Measurements from ENCODE around the gene IGSF8. TPM values are rescaled to one million over a fixed set of nuclear protein-coding genes. Genes with fewer than 3 reads are reported as not detected.

Gene IGSF8
- total RNA-seq, 1 experiment from 2014 or later, result 18.8 TPM

DNA sequence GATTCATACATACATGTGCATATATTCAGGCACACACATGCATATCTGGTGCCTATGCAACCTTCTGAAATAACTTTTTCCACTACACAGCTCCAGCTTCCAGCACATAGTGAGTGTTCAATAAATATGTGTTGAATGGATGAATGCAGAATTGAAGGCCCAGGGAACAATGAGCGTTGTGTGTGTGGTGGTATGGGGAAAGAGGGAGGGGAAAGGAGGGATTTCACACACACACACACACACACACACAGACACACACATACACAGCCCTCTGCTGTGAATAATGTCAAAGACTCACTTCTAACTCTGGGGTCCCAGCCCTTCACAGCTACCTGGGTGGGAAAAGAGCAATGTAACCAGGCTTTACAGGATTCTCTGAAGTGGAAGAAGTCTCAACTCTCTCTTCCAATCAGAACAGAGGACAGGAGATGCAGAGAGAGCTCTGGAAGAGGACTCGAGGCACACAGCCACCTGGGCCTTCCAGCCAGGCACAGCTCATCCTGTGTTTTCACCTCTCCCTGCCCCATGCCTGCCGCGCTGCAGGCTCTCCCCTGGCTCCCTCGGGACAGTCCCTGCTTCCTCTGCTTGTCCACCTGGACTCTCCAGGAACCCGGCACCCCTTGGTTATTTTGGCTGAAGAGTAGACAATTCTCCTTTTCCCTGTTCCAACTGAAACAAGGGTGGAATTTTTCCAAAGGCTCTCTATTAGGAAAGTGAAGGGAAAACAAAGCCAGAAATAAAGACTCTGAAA is 5.4 kb upstream of the IGSF8 start:
- Histone ChIP-seq H3K36me3 (ENCODE audit: control insufficient read depth, insufficient read depth, low read length) (no peaks in the 10 kb centered on the region), H3K4me1 (ENCODE audit: control insufficient read depth, insufficient read depth, low read length) (no peaks in the 10 kb centered on the region; the same call in none of the 2 replicates), H3K27me3 (ENCODE audit: control insufficient read depth, insufficient read depth, low read length) (no peaks in the 10 kb centered on the region), H3K27ac (ENCODE audit: low read length) (no peak overlapping the region), H3K9me3 (ENCODE audit: control insufficient read depth, insufficient read depth, low read depth, low read length) (no peaks in the 10 kb centered on the region), H3K4me3 (ENCODE audit: low read depth in 2 of 2, low read length in 2 of 2) (no peak overlapping the region)
- TF ChIP-seq SIN3A (IDR thresholded peaks at IDR 0.05; ENCODE audit: borderline replicate concordance, insufficient read depth, low read depth, low read length), result no peak
- no peak for TF ChIP-seq TCF7L2 (IDR thresholded peaks at IDR 0.05; ENCODE audit: low read depth, low read length)
- no peak for TF ChIP-seq POLR2AphosphoS5 (IDR thresholded peaks at IDR 0.05; ENCODE audit: low read depth, low read length)
- no peak for TF ChIP-seq REST (IDR thresholded peaks at IDR 0.05; ENCODE audit: insufficient read depth in 1 of 2, low read depth in 2 of 2, low read length in 1 of 2)
- TF ChIP-seq, protein P1, sequence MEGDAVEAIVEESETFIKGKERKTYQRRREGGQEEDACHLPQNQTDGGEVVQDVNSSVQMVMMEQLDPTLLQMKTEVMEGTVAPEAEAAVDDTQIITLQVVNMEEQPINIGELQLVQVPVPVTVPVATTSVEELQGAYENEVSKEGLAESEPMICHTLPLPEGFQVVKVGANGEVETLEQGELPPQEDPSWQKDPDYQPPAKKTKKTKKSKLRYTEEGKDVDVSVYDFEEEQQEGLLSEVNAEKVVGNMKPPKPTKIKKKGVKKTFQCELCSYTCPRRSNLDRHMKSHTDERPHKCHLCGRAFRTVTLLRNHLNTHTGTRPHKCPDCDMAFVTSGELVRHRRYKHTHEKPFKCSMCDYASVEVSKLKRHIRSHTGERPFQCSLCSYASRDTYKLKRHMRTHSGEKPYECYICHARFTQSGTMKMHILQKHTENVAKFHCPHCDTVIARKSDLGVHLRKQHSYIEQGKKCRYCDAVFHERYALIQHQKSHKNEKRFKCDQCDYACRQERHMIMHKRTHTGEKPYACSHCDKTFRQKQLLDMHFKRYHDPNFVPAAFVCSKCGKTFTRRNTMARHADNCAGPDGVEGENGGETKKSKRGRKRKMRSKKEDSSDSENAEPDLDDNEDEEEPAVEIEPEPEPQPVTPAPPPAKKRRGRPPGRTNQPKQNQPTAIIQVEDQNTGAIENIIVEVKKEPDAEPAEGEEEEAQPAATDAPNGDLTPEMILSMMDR (IDR thresholded peaks at IDR 0.05), result no peak
- ATAC-seq (no peak), DNase-seq (ENCODE audit: low read depth, low spot score) (no peak)
- in situ Hi-C loops (cut with HindIII; ENCODE audit: low pct_unique_long_range_greater_than_20kb, low sequenced_read_pairs) (no loop called here), intact Hi-C loops (cut with micrococcal nuclease; ENCODE audit: unreplicated experiment) (loop anchor here (10.0 kb wide), 1 partner anchor 91 kb away; the partner anchor contains the start of gene CASQ1)
- BruUV-seq (replicated peaks), result no TSS peak
- ChIA-PET CTCF (interaction anchor here (0.8 to 1.2 kb wide), 2 partner anchors 116 to 273 kb away, joined by 3 to 5 read pairs; no protein-coding TSS in a partner anchor), POLR2A (interaction anchor here (0.5 kb wide), 1 partner anchor 182 kb away, joined by 3 read pairs; no protein-coding TSS in a partner anchor)

- H3K4me3 ChIP-seq (ENCODE audit: low read depth in 2 of 2, low read length in 2 of 2), result no peak overlapping the region
Measured at GRCh38 chr1:160101717-160102522, 3.5 kb upstream of the IGSF8 start.

More at GRCh38 chr1:160101717-160102522, 3.5 kb upstream of the IGSF8 start:
- POLR2A ChIA-PET, result no interaction called here
- no peaks in the 10 kb centered on the region for H3K27me3 ChIP-seq (ENCODE audit: control insufficient read depth, insufficient read depth, low read length)
- TF ChIP-seq REST (IDR thresholded peaks at IDR 0.05; ENCODE audit: insufficient read depth in 1 of 2, low read depth in 2 of 2, low read length in 1 of 2) (no peak), POLR2AphosphoS5 (IDR thresholded peaks at IDR 0.05; ENCODE audit: low read depth, low read length) (no peak), SIN3A (IDR thresholded peaks at IDR 0.05; ENCODE audit: borderline replicate concordance, insufficient read depth, low read depth, low read length) (no peak), TCF7L2 (IDR thresholded peaks at IDR 0.05; ENCODE audit: low read depth, low read length) (no peak)
- TF ChIP-seq, protein P1 (IDR thresholded peaks at IDR 0.05), result no peak
- no peak overlapping the region for H3K27ac ChIP-seq (ENCODE audit: low read length)
- peaks cover 3% of the 10 kb centered on the region; the same call in 1 of the 2 replicates for H3K4me1 ChIP-seq (ENCODE audit: control insufficient read depth, insufficient read depth, low read length)
- ATAC-seq (no peak), DNase-seq (ENCODE audit: low read depth, low spot score) (no peak)
- in situ Hi-C loops (cut with HindIII; ENCODE audit: low pct_unique_long_range_greater_than_20kb, low sequenced_read_pairs) (no loop called here), intact Hi-C loops (cut with micrococcal nuclease; ENCODE audit: unreplicated experiment) (loop anchor here (1.0 to 10.0 kb wide), 4 partner anchors 93 to 275 kb away; partner anchors contain the start of gene CASQ1)
- no peaks in the 10 kb centered on the region; the same call in 1 of the 2 replicates for H3K36me3 ChIP-seq (ENCODE audit: control insufficient read depth, insufficient read depth, low read length)
- CTCF ChIA-PET, result interaction anchor here (0.6 to 2.4 kb wide), 7 partner anchors 37 to 190 kb away, joined by 3 to 18 read pairs (median 5); partner anchors contain the start of gene CASQ1
- H3K9me3 ChIP-seq (ENCODE audit: control insufficient read depth, insufficient read depth, low read depth, low read length), result no peaks in the 10 kb centered on the region
- no TSS peak for BruUV-seq (replicated peaks)
